ENCODE data around the gene THPO. TPM values are rescaled to one million over a fixed set of nuclear protein-coding genes. Genes with fewer than 3 reads are reported as not detected.
A peak's percentile ranks its signal among the peaks of the same experiment; 100 is the strongest.

THPO gene
- polyA plus RNA-seq, 1 donor (not counting 4 experiments of a cell fraction or from before 2014, with no cell fraction given) = not detected

DNA sequence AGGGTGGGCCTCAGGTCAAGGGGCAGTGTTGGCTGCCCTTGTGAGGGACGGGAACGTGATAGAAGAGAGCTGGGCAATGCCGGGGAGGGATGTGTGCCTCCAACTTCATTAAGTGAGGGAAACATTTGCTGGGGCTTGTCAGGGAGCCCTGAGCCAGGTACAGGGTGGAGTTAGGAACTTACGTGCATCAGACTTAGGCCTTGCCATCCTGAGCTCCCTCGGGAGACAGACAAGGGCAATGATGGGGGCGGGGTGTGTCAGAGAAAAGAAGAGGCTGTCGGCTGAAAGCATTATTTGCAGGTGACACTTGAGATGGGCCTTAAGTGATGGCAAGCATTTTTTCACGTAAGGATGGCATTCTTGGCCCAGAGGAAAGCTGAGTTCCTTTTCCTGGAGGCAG, 39.0 kb downstream of the THPO start:
- Histone ChIP-seq H2AFZ (ENCODE audit: control insufficient read depth, low read length) (peak overlapping the region; percentile 22), H3K27ac (ENCODE audit: control insufficient read depth, insufficient read depth, low read length) (peak overlapping the region; percentile 56), H3K79me2 (ENCODE audit: control insufficient read depth, insufficient read depth, low read length) (peaks cover 23% of the 10 kb centered on the region), H3K4me2 (ENCODE audit: control insufficient read depth, extremely low read depth, insufficient read depth, low read depth, low read length) (peak overlapping the region; percentile 90), H3K4me3 (ENCODE audit: control insufficient read depth in 2 of 3, extremely low read depth in 1 of 3, insufficient read depth in 2 of 3, low read depth in 1 of 3, low read length in 3 of 3) (peak overlapping the region; percentile 4 to 44 (median 16)), H3K9me3 (ENCODE audit: control insufficient read depth, low read depth, low read length) (no peaks in the 10 kb centered on the region), H3K9ac (ENCODE audit: control insufficient read depth, extremely low read depth, insufficient read depth, low read length) (peak overlapping the region; percentile 66), H3K36me3 (ENCODE audit: control insufficient read depth in 2 of 2, extremely low read depth in 1 of 2, insufficient read depth in 2 of 2, low read length in 2 of 2) (peaks cover 16 to 29% of the 10 kb centered on the region in 2 experiments), H3K9me1 (ENCODE audit: control insufficient read depth, extremely low read depth, insufficient read depth, low read length) (peaks cover 3% of the 10 kb centered on the region), H3K4me1 (ENCODE audit: control insufficient read depth, extremely low read depth, insufficient read depth, low read length) (peaks cover 78% of the 10 kb centered on the region), H4K20me1 (ENCODE audit: control insufficient read depth, extremely low read depth, insufficient read depth, low read length) (peaks cover 13% of the 10 kb centered on the region), H3K27me3 (ENCODE audit: control insufficient read depth, extremely low read depth, insufficient read depth, low read length) (no peaks in the 10 kb centered on the region)
- TF ChIP-seq EZH2 (IDR thresholded peaks at IDR 0.05; ENCODE audit: low read length) = no peak
- TF ChIP-seq, protein P1, sequence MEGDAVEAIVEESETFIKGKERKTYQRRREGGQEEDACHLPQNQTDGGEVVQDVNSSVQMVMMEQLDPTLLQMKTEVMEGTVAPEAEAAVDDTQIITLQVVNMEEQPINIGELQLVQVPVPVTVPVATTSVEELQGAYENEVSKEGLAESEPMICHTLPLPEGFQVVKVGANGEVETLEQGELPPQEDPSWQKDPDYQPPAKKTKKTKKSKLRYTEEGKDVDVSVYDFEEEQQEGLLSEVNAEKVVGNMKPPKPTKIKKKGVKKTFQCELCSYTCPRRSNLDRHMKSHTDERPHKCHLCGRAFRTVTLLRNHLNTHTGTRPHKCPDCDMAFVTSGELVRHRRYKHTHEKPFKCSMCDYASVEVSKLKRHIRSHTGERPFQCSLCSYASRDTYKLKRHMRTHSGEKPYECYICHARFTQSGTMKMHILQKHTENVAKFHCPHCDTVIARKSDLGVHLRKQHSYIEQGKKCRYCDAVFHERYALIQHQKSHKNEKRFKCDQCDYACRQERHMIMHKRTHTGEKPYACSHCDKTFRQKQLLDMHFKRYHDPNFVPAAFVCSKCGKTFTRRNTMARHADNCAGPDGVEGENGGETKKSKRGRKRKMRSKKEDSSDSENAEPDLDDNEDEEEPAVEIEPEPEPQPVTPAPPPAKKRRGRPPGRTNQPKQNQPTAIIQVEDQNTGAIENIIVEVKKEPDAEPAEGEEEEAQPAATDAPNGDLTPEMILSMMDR (optimal IDR thresholded peaks at IDR 0.05 in 1 of 3, IDR thresholded peaks at IDR 0.05 in 1 of 3, conservative IDR thresholded peaks at IDR 0.05 in 1 of 3; ENCODE audit: extremely low read depth in 1 of 3, insufficient read depth in 2 of 3, low read length in 3 of 3) = no peak
- FAIRE-seq = peak; percentile 52
- dilution Hi-C loops (cut with MboI; ENCODE audit: extremely low pct_ligation_motif_present, low sequenced_read_pairs) = no loop called here
- no peak for DNase-seq (ENCODE audit: low read depth, low spot score)

DNA sequence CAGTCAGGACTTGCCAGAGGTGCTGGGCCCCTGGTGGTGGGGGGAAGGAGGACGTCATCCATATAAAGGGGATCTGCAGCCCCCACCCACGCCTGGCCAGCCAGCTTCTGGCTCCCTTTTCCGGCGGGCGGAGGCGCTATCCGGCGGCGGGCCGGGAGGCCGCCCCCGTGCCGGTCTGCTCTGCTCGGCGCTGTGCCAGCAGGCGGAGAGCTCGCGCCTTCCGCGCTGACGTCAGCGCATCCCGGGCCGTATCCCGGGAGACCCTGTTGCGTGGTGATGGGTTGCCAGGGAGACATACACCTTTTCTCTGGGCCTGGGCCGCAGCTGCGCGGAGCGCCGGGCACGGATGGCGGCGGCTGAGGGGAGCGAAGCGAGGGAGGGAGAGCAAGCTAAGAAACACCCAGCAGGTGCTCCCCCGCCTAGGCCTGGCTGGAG, 39.5 kb downstream of the THPO start:
- dilution Hi-C loops (cut with MboI; ENCODE audit: extremely low pct_ligation_motif_present, low sequenced_read_pairs) = no loop called here
- peak overlapping the region; percentile 66 for H3K9ac ChIP-seq (ENCODE audit: control insufficient read depth, extremely low read depth, insufficient read depth, low read length)

More for the DNA sequence above, 39.5 kb downstream of the THPO start:
- DNase-seq (ENCODE audit: low read depth, low spot score) = no peak
- peak overlapping the region; percentile 22 for H2AFZ ChIP-seq (ENCODE audit: control insufficient read depth, low read length)
- H3K27me3 ChIP-seq (ENCODE audit: control insufficient read depth, extremely low read depth, insufficient read depth, low read length) = no peaks in the 10 kb centered on the region
- H3K9me1 ChIP-seq (ENCODE audit: control insufficient read depth, extremely low read depth, insufficient read depth, low read length) = peaks cover 4% of the 10 kb centered on the region
- no peak for FAIRE-seq
- peaks cover 13% of the 10 kb centered on the region for H4K20me1 ChIP-seq (ENCODE audit: control insufficient read depth, extremely low read depth, insufficient read depth, low read length)
- H3K27ac ChIP-seq (ENCODE audit: control insufficient read depth, insufficient read depth, low read length) = peak overlapping the region; percentile 56
- peaks cover 81% of the 10 kb centered on the region for H3K4me1 ChIP-seq (ENCODE audit: control insufficient read depth, extremely low read depth, insufficient read depth, low read length)
- peaks cover 20 to 34% of the 10 kb centered on the region in 2 experiments for H3K36me3 ChIP-seq (ENCODE audit: control insufficient read depth in 2 of 2, extremely low read depth in 1 of 2, insufficient read depth in 2 of 2, low read length in 2 of 2)
- no peaks in the 10 kb centered on the region for H3K9me3 ChIP-seq (ENCODE audit: control insufficient read depth, low read depth, low read length)
- peaks cover 23% of the 10 kb centered on the region for H3K79me2 ChIP-seq (ENCODE audit: control insufficient read depth, insufficient read depth, low read length)
- peak overlapping the region; percentile 4 to 16 (median 4) for H3K4me3 ChIP-seq (ENCODE audit: control insufficient read depth in 2 of 3, extremely low read depth in 1 of 3, insufficient read depth in 2 of 3, low read depth in 1 of 3, low read length in 3 of 3)
- peak overlapping the region; percentile 90 for H3K4me2 ChIP-seq (ENCODE audit: control insufficient read depth, extremely low read depth, insufficient read depth, low read depth, low read length)
- TF ChIP-seq EZH2 (IDR thresholded peaks at IDR 0.05; ENCODE audit: low read length) = no peak
- TF ChIP-seq, protein P1 (optimal IDR thresholded peaks at IDR 0.05 in 1 of 3, IDR thresholded peaks at IDR 0.05 in 1 of 3, conservative IDR thresholded peaks at IDR 0.05 in 1 of 3; ENCODE audit: extremely low read depth in 1 of 3, insufficient read depth in 2 of 3, low read length in 3 of 3) = peak in 1 of 3 experiments; percentile 6
